ENCODE results near the gene ARHGEF4. TPM values are rescaled to one million over a fixed set of nuclear protein-coding genes. Genes with fewer than 3 reads are reported as not detected.

Gene ARHGEF4
- total and polyA plus RNA-seq, 2 donors: 2.9 to 6.5 TPM

DNA sequence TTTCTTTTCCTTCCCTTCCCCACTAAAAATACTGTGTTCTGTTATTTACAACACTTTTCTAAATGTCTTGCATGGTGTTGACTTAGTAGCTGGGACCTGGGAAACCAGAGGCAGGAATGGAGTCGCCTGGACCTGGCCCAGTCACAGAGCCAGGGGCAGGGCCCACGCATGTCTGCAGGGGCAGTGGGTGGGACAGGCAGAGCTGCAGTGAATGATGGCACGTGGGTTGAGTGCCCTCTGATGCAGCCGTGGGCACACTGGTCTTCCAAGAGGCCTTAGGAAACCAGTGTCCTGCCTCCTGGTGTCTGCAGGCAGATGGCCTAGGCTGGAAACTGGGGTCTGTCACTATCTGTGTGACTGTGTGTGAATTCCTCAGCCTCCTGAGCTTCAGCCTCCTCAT is 46.8 kb downstream of the ARHGEF4 start:
- no peaks in the 10 kb centered on the region for H3K36me3 ChIP-seq (ENCODE audit: control insufficient read depth in 2 of 2, insufficient read depth in 2 of 2, low read length in 1 of 2)

DNA sequence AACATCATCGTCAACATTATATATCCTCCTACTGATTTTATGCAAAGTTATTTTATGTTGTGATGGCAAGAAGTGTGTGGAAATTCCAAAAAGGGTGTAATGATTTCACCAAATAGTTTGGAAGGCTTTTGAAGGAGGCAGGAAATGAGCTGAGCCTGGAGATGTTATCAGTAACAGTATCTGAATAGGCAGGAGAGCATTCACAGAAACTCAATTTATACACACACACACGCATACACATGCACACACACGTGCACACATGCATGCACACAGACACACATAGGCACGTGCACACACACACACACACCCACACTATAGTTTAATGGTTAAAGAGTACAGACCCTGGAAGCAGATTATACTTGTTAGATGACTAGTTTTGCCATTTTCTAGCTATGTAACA is 47.3 kb downstream of the ARHGEF4 start:
- no peak for DNase-seq (ENCODE audit: low read depth in 6 of 9, low spot score in 9 of 9)
- WGBS: 82% methylated on average over 4 of the region's 4 CpGs

More for the DNA sequence above, 46.8 kb downstream of the ARHGEF4 start:
- Histone ChIP-seq H3K4me1 (ENCODE audit: control insufficient read depth in 2 of 2, insufficient read depth in 2 of 2, low read length in 2 of 2) (no peaks in the 10 kb centered on the region), H3K4me3 (ENCODE audit: low read length in 2 of 2) (no peak overlapping the region), H3K27ac (ENCODE audit: low read depth in 1 of 2, low read length in 1 of 2) (no peak overlapping the region), H3K9me3 (ENCODE audit: control insufficient read depth in 2 of 2, insufficient read depth in 1 of 2, low read length in 1 of 2) (no peaks in the 10 kb centered on the region), H3K27me3 (ENCODE audit: control insufficient read depth in 2 of 2, insufficient read depth in 1 of 2, low read length in 1 of 2) (no peaks in the 10 kb centered on the region)
- WGBS: 91% methylated on average over 4 of the region's 4 CpGs
- DNase-seq (ENCODE audit: low read depth in 6 of 9, low spot score in 9 of 9): no peak

DNA sequence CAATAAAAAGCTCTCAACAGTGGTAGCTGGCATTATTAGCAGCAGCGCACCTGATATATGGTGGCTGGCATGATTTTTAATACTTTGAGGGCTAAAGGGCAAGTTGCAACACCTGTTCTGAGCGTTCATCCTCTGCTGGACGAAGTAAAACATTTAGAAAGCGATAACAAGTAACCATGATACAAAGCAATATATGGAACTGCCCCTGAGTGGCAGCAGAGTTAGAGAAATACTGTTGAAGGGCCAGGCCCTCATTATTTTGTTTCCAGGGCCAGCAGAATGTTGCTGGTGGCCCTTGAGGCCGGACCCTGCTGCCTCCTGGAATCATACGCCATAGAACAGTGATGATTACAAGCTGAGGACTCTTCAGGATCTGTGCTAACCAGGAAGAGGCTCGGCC is 47.8 kb downstream of the ARHGEF4 start:
- no peak overlapping the region for H3K4me3 ChIP-seq (ENCODE audit: low read length in 2 of 2)
- 91% methylated on average over 7 of the region's 7 CpGs for WGBS
- no peaks in the 10 kb centered on the region for H3K9me3 ChIP-seq (ENCODE audit: control insufficient read depth in 2 of 2, insufficient read depth in 1 of 2, low read length in 1 of 2)
- no peaks in the 10 kb centered on the region for H3K4me1 ChIP-seq (ENCODE audit: control insufficient read depth in 2 of 2, insufficient read depth in 2 of 2, low read length in 2 of 2)
- H3K27me3 ChIP-seq (ENCODE audit: control insufficient read depth in 2 of 2, insufficient read depth in 1 of 2, low read length in 1 of 2): no peaks in the 10 kb centered on the region
- H3K27ac ChIP-seq (ENCODE audit: low read depth in 1 of 2, low read length in 1 of 2): no peak overlapping the region
- no peak for DNase-seq (ENCODE audit: low read depth in 6 of 9, low spot score in 9 of 9)
- no peaks in the 10 kb centered on the region for H3K36me3 ChIP-seq (ENCODE audit: control insufficient read depth in 2 of 2, insufficient read depth in 2 of 2, low read length in 1 of 2)

More for the DNA sequence above, 47.3 kb downstream of the ARHGEF4 start:
- no peak overlapping the region for H3K4me3 ChIP-seq (ENCODE audit: low read length in 2 of 2)
- H3K27ac ChIP-seq (ENCODE audit: low read depth in 1 of 2, low read length in 1 of 2): no peak overlapping the region
- no peaks in the 10 kb centered on the region for H3K27me3 ChIP-seq (ENCODE audit: control insufficient read depth in 2 of 2, insufficient read depth in 1 of 2, low read length in 1 of 2)
- H3K9me3 ChIP-seq (ENCODE audit: control insufficient read depth in 2 of 2, insufficient read depth in 1 of 2, low read length in 1 of 2): no peaks in the 10 kb centered on the region
- no peaks in the 10 kb centered on the region for H3K4me1 ChIP-seq (ENCODE audit: control insufficient read depth in 2 of 2, insufficient read depth in 2 of 2, low read length in 2 of 2)
- H3K36me3 ChIP-seq (ENCODE audit: control insufficient read depth in 2 of 2, insufficient read depth in 2 of 2, low read length in 1 of 2): no peaks in the 10 kb centered on the region

DNA sequence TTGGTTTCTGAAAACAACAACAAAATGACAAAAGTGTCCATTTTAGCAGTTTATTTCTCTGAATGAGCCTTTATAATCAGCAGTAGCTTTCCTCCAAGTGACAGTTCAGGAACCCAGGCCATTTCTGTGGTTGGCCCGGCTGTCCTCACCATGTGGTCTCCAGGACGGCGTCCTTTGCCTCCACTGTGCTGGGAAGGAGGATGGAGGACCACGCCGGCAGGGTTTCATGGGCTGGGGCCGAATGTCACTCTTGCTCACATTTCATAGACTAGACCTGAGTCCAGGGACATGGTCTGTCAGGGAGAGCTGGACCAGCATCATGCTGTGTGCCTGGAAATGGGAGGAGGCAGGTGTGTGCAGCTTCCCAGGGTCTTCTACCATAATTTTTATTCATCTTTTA is 50.9 kb downstream of the ARHGEF4 start:
- 92% methylated on average over 6 of the region's 6 CpGs for WGBS
- Histone ChIP-seq H3K4me3 (ENCODE audit: low read length in 2 of 2) (no peak overlapping the region), H3K36me3 (ENCODE audit: control insufficient read depth in 2 of 2, insufficient read depth in 2 of 2, low read length in 1 of 2) (no peaks in the 10 kb centered on the region), H3K27ac (ENCODE audit: low read depth in 1 of 2, low read length in 1 of 2) (no peak overlapping the region), H3K9me3 (ENCODE audit: control insufficient read depth in 2 of 2, insufficient read depth in 1 of 2, low read length in 1 of 2) (no peaks in the 10 kb centered on the region), H3K4me1 (ENCODE audit: control insufficient read depth in 2 of 2, insufficient read depth in 2 of 2, low read length in 2 of 2) (no peaks in the 10 kb centered on the region), H3K27me3 (ENCODE audit: control insufficient read depth in 2 of 2, insufficient read depth in 1 of 2, low read length in 1 of 2) (no peaks in the 10 kb centered on the region)
- DNase-seq (ENCODE audit: low read depth in 6 of 9, low spot score in 9 of 9): no peak

DNA sequence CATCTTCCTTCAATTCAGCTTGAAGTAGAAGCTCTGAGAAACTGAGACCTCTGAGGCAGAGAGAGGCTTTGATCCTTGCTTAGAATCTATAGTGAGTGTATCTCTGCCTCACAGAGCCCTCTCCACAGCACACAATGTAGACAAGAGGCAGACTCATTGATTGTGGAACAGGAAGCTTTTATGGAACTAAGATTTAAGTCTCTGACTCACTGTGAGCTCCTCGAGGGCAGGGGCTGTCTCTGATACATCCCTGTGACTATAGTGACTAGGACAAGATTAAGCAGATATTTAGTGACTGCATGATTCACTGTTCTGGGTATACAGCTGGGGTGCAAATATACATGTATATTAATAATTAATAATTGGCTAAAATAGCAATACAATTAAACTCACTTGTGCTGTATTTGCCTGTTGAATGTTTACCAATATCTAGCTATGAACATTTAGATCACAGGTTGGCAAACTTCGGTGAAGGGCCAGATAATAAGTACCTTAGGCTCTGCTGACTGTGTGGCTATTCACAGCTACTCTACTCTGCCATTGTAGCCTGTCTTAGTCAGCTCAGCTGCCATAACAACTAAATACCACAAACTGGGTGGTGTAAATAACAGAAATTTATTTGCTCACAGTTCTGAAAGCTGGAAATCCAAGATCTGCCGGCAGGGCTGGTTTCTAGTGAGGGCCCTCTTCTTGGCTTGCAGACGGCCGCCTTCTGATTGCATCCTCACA is 54.4 kb downstream of the ARHGEF4 start:
- 85% methylated on average over 5 of the region's 5 CpGs for WGBS
- no peaks in the 10 kb centered on the region for H3K27me3 ChIP-seq (ENCODE audit: control insufficient read depth in 2 of 2, insufficient read depth in 1 of 2, low read length in 1 of 2)
- H3K36me3 ChIP-seq (ENCODE audit: control insufficient read depth in 2 of 2, insufficient read depth in 2 of 2, low read length in 1 of 2): no peaks in the 10 kb centered on the region
- no peak overlapping the region for H3K4me3 ChIP-seq (ENCODE audit: low read length in 2 of 2)
- H3K27ac ChIP-seq (ENCODE audit: low read depth in 1 of 2, low read length in 1 of 2): no peak overlapping the region
- no peaks in the 10 kb centered on the region for H3K9me3 ChIP-seq (ENCODE audit: control insufficient read depth in 2 of 2, insufficient read depth in 1 of 2, low read length in 1 of 2)
- no peak for DNase-seq (ENCODE audit: low read depth in 6 of 9, low spot score in 9 of 9)
- no peaks in the 10 kb centered on the region for H3K4me1 ChIP-seq (ENCODE audit: control insufficient read depth in 2 of 2, insufficient read depth in 2 of 2, low read length in 2 of 2)

DNA sequence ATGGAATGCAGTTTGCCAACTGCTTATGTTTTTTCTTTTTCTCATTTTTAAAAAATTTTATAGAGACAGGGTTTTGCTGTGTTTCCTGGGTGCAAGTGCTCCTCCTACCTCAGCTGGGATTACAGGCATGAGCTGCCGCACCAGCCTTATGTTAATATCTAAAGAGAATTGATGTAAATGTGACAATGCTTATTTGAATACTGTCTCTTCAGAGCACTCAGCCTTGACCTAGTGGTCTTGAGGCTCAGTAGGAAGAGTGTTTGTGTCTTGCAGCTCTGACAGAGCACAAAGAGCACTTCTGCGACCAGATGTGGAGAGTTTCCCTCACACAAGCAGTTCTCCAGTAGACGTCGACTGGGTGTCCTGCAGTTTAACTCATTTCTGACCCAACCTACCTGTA is 55.3 kb downstream of the ARHGEF4 start:
- whole genome bisulfite sequencing: 82% methylated on average over 4 of the region's 4 CpGs
- DNase-seq (ENCODE audit: low read depth in 6 of 9, low spot score in 9 of 9): no peak
- Histone ChIP-seq H3K9me3 (ENCODE audit: control insufficient read depth in 2 of 2, insufficient read depth in 1 of 2, low read length in 1 of 2) (no peaks in the 10 kb centered on the region), H3K36me3 (ENCODE audit: control insufficient read depth in 2 of 2, insufficient read depth in 2 of 2, low read length in 1 of 2) (no peaks in the 10 kb centered on the region), H3K4me3 (ENCODE audit: low read length in 2 of 2) (no peak overlapping the region), H3K4me1 (ENCODE audit: control insufficient read depth in 2 of 2, insufficient read depth in 2 of 2, low read length in 2 of 2) (no peaks in the 10 kb centered on the region), H3K27ac (ENCODE audit: low read depth in 1 of 2, low read length in 1 of 2) (no peak overlapping the region), H3K27me3 (ENCODE audit: control insufficient read depth in 2 of 2, insufficient read depth in 1 of 2, low read length in 1 of 2) (no peaks in the 10 kb centered on the region)

DNA sequence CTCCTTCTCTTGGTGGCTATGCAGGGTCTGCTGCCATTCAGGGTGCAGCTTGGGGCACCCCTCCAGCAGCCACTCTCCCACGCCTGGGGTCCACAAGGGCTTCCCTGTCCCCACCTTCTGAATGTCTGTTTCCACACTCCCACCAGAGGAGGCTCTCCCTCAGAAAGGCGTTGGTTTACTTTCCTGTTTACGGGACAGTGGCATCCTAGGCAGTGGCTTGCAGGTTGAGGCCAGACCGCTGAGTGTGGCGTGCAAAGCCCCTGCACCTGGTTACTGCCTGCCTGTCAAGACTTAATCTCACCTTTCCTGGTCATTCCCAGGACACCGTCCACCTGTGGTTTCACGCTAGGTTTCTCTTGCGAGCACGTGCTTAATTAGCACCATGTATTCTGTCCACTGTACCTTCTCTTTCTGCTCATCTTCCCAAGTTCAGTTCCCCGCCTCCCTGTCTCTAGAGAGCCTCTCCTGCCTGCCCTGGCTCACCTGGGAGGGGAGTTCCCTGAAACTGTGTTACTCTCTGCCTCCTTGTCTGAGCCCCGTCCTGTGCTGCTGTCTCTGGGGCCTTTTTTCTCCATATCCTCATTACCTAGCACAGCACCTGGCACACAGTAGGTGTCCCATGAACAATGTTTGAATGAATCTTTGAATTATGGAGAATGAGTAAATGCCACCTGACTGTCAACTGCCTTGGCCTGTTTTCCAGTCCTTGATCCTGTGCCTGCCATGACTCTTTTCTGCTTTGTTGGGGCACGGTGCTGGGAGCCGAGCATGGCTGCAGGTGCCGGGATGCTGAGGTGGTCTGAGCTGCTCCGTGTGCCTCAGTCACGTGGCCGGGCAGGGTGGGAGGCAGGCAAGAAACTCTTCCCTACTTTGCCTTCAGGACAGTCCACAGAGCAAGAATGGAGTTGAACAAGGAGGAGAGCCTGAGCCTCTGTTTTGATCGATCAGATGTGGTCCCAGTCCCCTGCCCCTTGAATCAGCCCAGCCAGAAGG is 56.4 kb downstream of the ARHGEF4 start:
- no peak overlapping the region for H3K27ac ChIP-seq (ENCODE audit: low read depth in 1 of 2, low read length in 1 of 2)
- H3K9me3 ChIP-seq (ENCODE audit: control insufficient read depth in 2 of 2, insufficient read depth in 1 of 2, low read length in 1 of 2): no peaks in the 10 kb centered on the region
- DNase-seq (ENCODE audit: low read depth in 6 of 9, low spot score in 9 of 9): no peak
- 93% methylated on average over 18 of the region's 18 CpGs for WGBS
- no peaks in the 10 kb centered on the region for H3K36me3 ChIP-seq (ENCODE audit: control insufficient read depth in 2 of 2, insufficient read depth in 2 of 2, low read length in 1 of 2)
- H3K4me3 ChIP-seq (ENCODE audit: low read length in 2 of 2): no peak overlapping the region
- no peaks in the 10 kb centered on the region for H3K4me1 ChIP-seq (ENCODE audit: control insufficient read depth in 2 of 2, insufficient read depth in 2 of 2, low read length in 2 of 2)
- no peaks in the 10 kb centered on the region for H3K27me3 ChIP-seq (ENCODE audit: control insufficient read depth in 2 of 2, insufficient read depth in 1 of 2, low read length in 1 of 2)

DNA sequence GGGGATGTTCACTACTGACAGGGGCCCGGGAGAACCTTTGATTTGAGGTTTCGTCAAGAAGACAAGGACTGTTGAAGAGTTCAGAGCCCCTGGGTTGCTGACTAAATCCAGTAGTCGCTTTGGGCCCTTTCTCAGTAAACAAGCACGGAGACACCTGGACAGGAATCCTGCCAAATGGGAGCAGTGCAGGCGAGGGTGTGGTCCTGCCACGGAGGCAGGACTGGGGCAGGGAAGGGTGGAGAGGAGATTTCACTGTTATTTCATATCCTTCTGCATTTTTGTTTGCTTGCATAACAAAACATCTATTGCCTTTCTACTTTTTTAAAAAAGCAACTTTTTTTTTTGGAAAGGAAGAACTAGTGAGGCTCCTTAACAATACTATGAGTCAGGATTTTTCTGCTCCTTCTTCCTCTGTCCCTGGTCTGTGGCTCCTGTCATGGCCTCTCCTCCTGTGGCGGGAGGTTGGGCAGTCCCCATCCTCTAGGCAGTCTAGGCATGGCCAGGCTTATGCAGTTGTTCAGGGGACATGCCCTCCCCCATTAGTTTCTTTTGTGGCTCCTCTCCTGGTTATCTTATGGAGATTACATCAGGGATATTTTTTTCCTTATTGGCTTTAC is 57.7 kb downstream of the ARHGEF4 start:
- no peaks in the 10 kb centered on the region for H3K36me3 ChIP-seq (ENCODE audit: control insufficient read depth in 2 of 2, insufficient read depth in 2 of 2, low read length in 1 of 2)
- H3K27me3 ChIP-seq (ENCODE audit: control insufficient read depth in 2 of 2, insufficient read depth in 1 of 2, low read length in 1 of 2): no peaks in the 10 kb centered on the region
- no peaks in the 10 kb centered on the region for H3K9me3 ChIP-seq (ENCODE audit: control insufficient read depth in 2 of 2, insufficient read depth in 1 of 2, low read length in 1 of 2)
- DNase-seq (ENCODE audit: low read depth in 6 of 9, low spot score in 9 of 9): no peak
- H3K27ac ChIP-seq (ENCODE audit: low read depth in 1 of 2, low read length in 1 of 2): no peak overlapping the region
- 84% methylated on average over 7 of the region's 7 CpGs for WGBS
- no peaks in the 10 kb centered on the region for H3K4me1 ChIP-seq (ENCODE audit: control insufficient read depth in 2 of 2, insufficient read depth in 2 of 2, low read length in 2 of 2)
- no peak overlapping the region for H3K4me3 ChIP-seq (ENCODE audit: low read length in 2 of 2)

DNA sequence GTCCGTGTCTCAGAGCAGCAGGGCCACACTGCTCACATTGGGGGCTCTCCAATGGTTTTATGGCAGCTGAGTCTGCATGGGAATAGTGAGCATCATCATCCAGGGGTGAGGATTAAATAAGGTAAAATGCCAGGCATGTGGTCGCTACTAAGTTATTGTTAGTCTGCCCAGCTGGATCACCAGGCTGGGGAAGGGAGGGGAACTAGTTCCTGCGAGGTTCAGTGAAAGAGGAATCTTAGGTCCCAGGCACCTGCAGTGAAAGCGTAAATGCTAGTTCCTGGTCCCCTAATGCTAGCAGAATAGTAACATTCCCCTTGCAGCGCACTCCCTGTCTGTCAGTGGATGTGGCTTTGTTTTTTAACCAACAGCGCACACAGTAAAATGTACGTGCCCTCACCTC is 60.1 kb downstream of the ARHGEF4 start:
- 90% methylated on average over 7 of the region's 7 CpGs for WGBS
- Histone ChIP-seq H3K4me3 (ENCODE audit: low read length in 2 of 2) (no peak overlapping the region), H3K27me3 (ENCODE audit: control insufficient read depth in 2 of 2, insufficient read depth in 1 of 2, low read length in 1 of 2) (peaks cover 0 to 3% of the 10 kb centered on the region in 2 donors), H3K27ac (ENCODE audit: low read depth in 1 of 2, low read length in 1 of 2) (no peak overlapping the region), H3K9me3 (ENCODE audit: control insufficient read depth in 2 of 2, insufficient read depth in 1 of 2, low read length in 1 of 2) (no peaks in the 10 kb centered on the region), H3K4me1 (ENCODE audit: control insufficient read depth in 2 of 2, insufficient read depth in 2 of 2, low read length in 2 of 2) (no peaks in the 10 kb centered on the region), H3K36me3 (ENCODE audit: control insufficient read depth in 2 of 2, insufficient read depth in 2 of 2, low read length in 1 of 2) (no peaks in the 10 kb centered on the region)
- no peak for DNase-seq (ENCODE audit: low read depth in 6 of 9, low spot score in 9 of 9)

Measured in thymus (tissue), 11 donors.